SU-DHL-6 (cell line): ENCODE measurements around the gene SEMA4D.

Experiments used
- EZH2phosphoT487 ChIP-seq: fragments of 200-600 bp; sonication (generic), shearing (Covaris generic); conservative IDR thresholded peaks from 2 replicates; pipeline ENCODE4 v1.6.1; 2018; ENCODE audit warnings: mild to moderate bottlenecking, antibody characterized with exemption, low read length, moderate library complexity, mixed read lengths
- TF ChIP-seq, protein P1 (sequence below): fragments of 200-600 bp; sonication (generic); IDR thresholded peaks from one replicate; pipeline ENCODE4 v1.5.1; 2017; ENCODE audit warnings: antibody characterized with exemption, mild to moderate bottlenecking, low read length, moderate library complexity; ENCODE audit not compliant: insufficient read depth, poor library complexity, severe bottlenecking

- TF ChIP-seq, protein P1, sequence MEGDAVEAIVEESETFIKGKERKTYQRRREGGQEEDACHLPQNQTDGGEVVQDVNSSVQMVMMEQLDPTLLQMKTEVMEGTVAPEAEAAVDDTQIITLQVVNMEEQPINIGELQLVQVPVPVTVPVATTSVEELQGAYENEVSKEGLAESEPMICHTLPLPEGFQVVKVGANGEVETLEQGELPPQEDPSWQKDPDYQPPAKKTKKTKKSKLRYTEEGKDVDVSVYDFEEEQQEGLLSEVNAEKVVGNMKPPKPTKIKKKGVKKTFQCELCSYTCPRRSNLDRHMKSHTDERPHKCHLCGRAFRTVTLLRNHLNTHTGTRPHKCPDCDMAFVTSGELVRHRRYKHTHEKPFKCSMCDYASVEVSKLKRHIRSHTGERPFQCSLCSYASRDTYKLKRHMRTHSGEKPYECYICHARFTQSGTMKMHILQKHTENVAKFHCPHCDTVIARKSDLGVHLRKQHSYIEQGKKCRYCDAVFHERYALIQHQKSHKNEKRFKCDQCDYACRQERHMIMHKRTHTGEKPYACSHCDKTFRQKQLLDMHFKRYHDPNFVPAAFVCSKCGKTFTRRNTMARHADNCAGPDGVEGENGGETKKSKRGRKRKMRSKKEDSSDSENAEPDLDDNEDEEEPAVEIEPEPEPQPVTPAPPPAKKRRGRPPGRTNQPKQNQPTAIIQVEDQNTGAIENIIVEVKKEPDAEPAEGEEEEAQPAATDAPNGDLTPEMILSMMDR = no peak
- TF ChIP-seq EZH2phosphoT487 = no peak
Measured at GRCh38 chr9:89311346-89312221, 186.3 kb downstream of the SEMA4D start.
